ENCODE results near the gene FKBP6. TPM values are rescaled to one million over a fixed set of nuclear protein-coding genes. Genes with fewer than 3 reads are reported as not detected.
"Not testable (repeated sequence)": the region's sequence is repeated elsewhere in the genome, so short reads cannot be mapped to it uniquely, and the experiment has no call there.

The FKBP6 gene
- polyA plus RNA-seq, 5 donors: 0.18 to 0.74 (median 0.33) TPM

GRCh38 chr7:73354821-73355220 is 26.9 kb downstream of the FKBP6 start:
- no peak for DNase-seq

- DNase-seq: no peak
These were observed 28.2 kb downstream of the FKBP6 start for GRCh38 chr7:73356159-73356558.

- DNase-seq: no peak
These were observed 30.8 kb downstream of the FKBP6 start for GRCh38 chr7:73358590-73359275.

- DNase-seq: no peak
These were observed 31.3 kb downstream of the FKBP6 start for GRCh38 chr7:73359306-73359705.

- DNase-seq: no peak
These were observed 31.9 kb downstream of the FKBP6 start for GRCh38 chr7:73359746-73360375.

- not testable (repeated sequence) for DNase-seq
These were observed 32.6 kb downstream of the FKBP6 start for GRCh38 chr7:73360590-73360989.

GRCh38 chr7:73363225-73364005 is 35.5 kb downstream of the FKBP6 start:
- DNase-seq: no peak

- no peak for DNase-seq
These were observed 36.2 kb downstream of the FKBP6 start for GRCh38 chr7:73364006-73364728.

- DNase-seq: no peak
These were observed 38.2 kb downstream of the FKBP6 start for GRCh38 chr7:73366127-73366526.

- DNase-seq: no peak
These were observed 39.0 kb downstream of the FKBP6 start for GRCh38 chr7:73366990-73367389.

GRCh38 chr7:73369009-73369408 is 41.0 kb downstream of the FKBP6 start:
- no peak for DNase-seq

GRCh38 chr7:73369622-73370021 is 41.7 kb downstream of the FKBP6 start:
- no peak for DNase-seq

- DNase-seq: no peak
These were observed 45.8 kb downstream of the FKBP6 start for GRCh38 chr7:73373741-73374140.

GRCh38 chr7:73376262-73376661 is 48.3 kb downstream of the FKBP6 start:
- DNase-seq: not testable (repeated sequence)

- no peak for DNase-seq
These were observed 48.9 kb downstream of the FKBP6 start for GRCh38 chr7:73376671-73377412.

GRCh38 chr7:73377413-73378200 is 49.6 kb downstream of the FKBP6 start:
- not testable (repeated sequence) for DNase-seq

- DNase-seq: no peak
These were observed 55.1 kb downstream of the FKBP6 start for GRCh38 chr7:73382934-73383503.

- DNase-seq: no peak
These were observed 59.4 kb downstream of the FKBP6 start for GRCh38 chr7:73387221-73387828.

GRCh38 chr7:73387908-73388414 is 60.0 kb downstream of the FKBP6 start:
- DNase-seq: no peak

- DNase-seq: no peak
These were observed 63.4 kb downstream of the FKBP6 start for GRCh38 chr7:73391396-73391795.
